DMS 273 treated with DMSO at 0.1 percent for 48 hours (cell line): Measurements from ENCODE around the gene NR1I2.

Experiments used
- DNase-seq: peaks from one replicate; lab custom pipeline; 2025; lab: John Stamatoyannopoulos, UW

The NR1I2 gene

GRCh38 chr3:119819806-119820205, 37.9 kb downstream of the NR1I2 start:
- peak; percentile 8 for DNase-seq

GRCh38 chr3:119825820-119826219, 43.9 kb downstream of the NR1I2 start:
- no peak for DNase-seq

- no peak for DNase-seq
Observed at GRCh38 chr3:119826711-119827608, 45.1 kb downstream of the NR1I2 start.

- no peak for DNase-seq
Observed at GRCh38 chr3:119829420-119829819, 47.5 kb downstream of the NR1I2 start.

GRCh38 chr3:119831022-119831421, 49.1 kb downstream of the NR1I2 start:
- DNase-seq = no peak

GRCh38 chr3:119831941-119832371, 50.1 kb downstream of the NR1I2 start:
- DNase-seq = no peak

GRCh38 chr3:119834754-119835370, 53.0 kb downstream of the NR1I2 start:
- no peak for DNase-seq

GRCh38 chr3:119835556-119835955, 53.7 kb downstream of the NR1I2 start:
- DNase-seq = no peak

GRCh38 chr3:119841808-119842471, 60.0 kb downstream of the NR1I2 start:
- DNase-seq = no peak

GRCh38 chr3:119849126-119849525, 67.2 kb downstream of the NR1I2 start:
- DNase-seq = no peak

- DNase-seq = no peak
Observed at GRCh38 chr3:119856695-119857094, 74.8 kb downstream of the NR1I2 start.

- no peak for DNase-seq
Observed at GRCh38 chr3:119858957-119859356, 77.1 kb downstream of the NR1I2 start.

GRCh38 chr3:119859728-119860127, 77.8 kb downstream of the NR1I2 start:
- DNase-seq = no peak

GRCh38 chr3:119861681-119862080, 79.8 kb downstream of the NR1I2 start:
- no peak for DNase-seq

- DNase-seq = no peak
Observed at GRCh38 chr3:119862616-119863015, 80.7 kb downstream of the NR1I2 start.

- no peak for DNase-seq
Observed at GRCh38 chr3:119864476-119864875, 82.6 kb downstream of the NR1I2 start.
